Adrenal gland (tissue), 12 donors: ENCODE results near the gene SZT2. TPM values are rescaled to one million over a fixed set of nuclear protein-coding genes. Genes with fewer than 3 reads are reported as not detected.

ENCODE experiments used
- DNase-seq, 7 donors: peaks; one replicate each; pipeline ENCODE4 v3.0.0-alpha.2; 2019 to 2020
- H3K27ac ChIP-seq, 5 donors: fragments of 200-600 bp; sonication (generic) in 4 of 5; 1 replicate in 3 of 5; 2 replicates in 2 of 5; pipeline versions ENCODE4 v1.5.1 to v1.8.0; 2016 to 2020; ENCODE audit warnings: mild to moderate bottlenecking in 1 of 5
- H3K27me3 ChIP-seq: fragments of 200-600 bp; 2 replicates; pipeline ENCODE4 v1.8.0; 2021
- H3K36me3 ChIP-seq, 2 donors: fragments of 200-600 bp; replicated peaks in 1 of 2; 1 replicate in 1 of 2; 2 replicates in 1 of 2; pipeline versions ENCODE4 v1.5.1 to v1.8.0; 2018 to 2022
- H3K4me1 ChIP-seq, 2 donors: fragments of 200-600 bp; replicated peaks in 1 of 2; 1 replicate in 1 of 2; 2 replicates in 1 of 2; pipeline versions ENCODE4 v1.5.1 to v1.8.0; 2018 to 2021
- H3K4me3 ChIP-seq, 4 donors: fragments of 200-600 bp; sonication (generic) in 3 of 4; one replicate each; pipeline ENCODE4 v1.5.1; 2016 to 2018
- H3K9me3 ChIP-seq, 3 donors: fragments of 200-600 bp; sonication (generic) in 1 of 3; replicated peaks in 1 of 3; 1 replicate in 2 of 3; 2 replicates in 1 of 3; pipeline versions ENCODE4 v1.5.1 to v1.8.0; 2016 to 2021
- CTCF ChIP-seq, 6 experiments: fragments of 450-650 bp in 4 of 6; fragments of 200-600 bp in 2 of 6; sonication (generic) in 1 of 6; IDR thresholded peaks; 1 replicate in 5 of 6; 2 replicates in 1 of 6; pipeline versions ENCODE4 v1.5.1 to v1.8.0; 2016 to 2021; ENCODE audit warnings: antibody characterized with exemption in 6 of 6, mild to moderate bottlenecking in 2 of 6, moderate library complexity in 1 of 6
- POLR2A ChIP-seq, 2 donors: fragments of 450-650 bp; IDR thresholded peaks; one replicate each; pipeline ENCODE4 v1.6.1; 2017; ENCODE audit warnings: antibody characterized with exemption in 2 of 2, mild to moderate bottlenecking in 2 of 2, moderate library complexity in 1 of 2
- WGBS, 4 donors: extraction: QIAGEN DNeasy Blood & Tissue Kit in 2 of 4; methylation state at CpG; one replicate each; pipeline versions ENCODE4 v1.1.5 to v1.1.7; 2013 to 2017; 5-methylcytosine and 5-hydroxymethylcytosine counted together
- intact Hi-C, 2 donors: fragments of 100-400 bp; cut with DNase I; formaldehyde crosslinking; loops; one replicate each; pipeline versions ENCODE4 v1.14.1 to v1.15.0; 2022 to 2023
- polyA plus RNA-seq, 3 donors: library from polyadenylated mRNA; stranded (reverse); fragments of 200-250 nt in 2 of 3; fragments of 350-450 nt in 1 of 3; fragmentation: Illumina TruSeq in 1 of 3; extraction: RNeasy Lipid Tissue Mini Kit (QIAGEN cat#74804) in 1 of 3; gene quantifications; one replicate each; pipeline ENCODE4 v1.2.3, GENCODE V29; 2013 to 2014
- total RNA-seq, 9 donors: library from RNA; depleted of rRNA in 4 of 9; stranded (reverse); fragments of >200 nt in 4 of 9; fragments of 120-200 nt in 1 of 9; fragmentation: NEBNext Ultra II Directional in 1 of 9; extraction: Animal tissue kit (Norgen Biotek cat#: 25700) in 1 of 9; gene quantifications; one replicate each; pipeline versions ENCODE4 v1.1.0 to v1.2.4, GENCODE V29; 2013 to 2023
- donor health status: healthy with polysubstance abuse.
- donor health status: Bipolar disorder and iron deficiency.
- donor health status: DM: yes; HTN: yes; CAD: no.
- donor health status: DM: no; HTN: no; CAD: no.
- donor health status: DM: no; HTN: no; CAD: no.
- donor health status: DM: yes; HTN: yes; CAD: no.

The SZT2 gene
- total and polyA plus RNA-seq, 12 donors: 12.2 to 106 (median 34.7) TPM

DNA sequence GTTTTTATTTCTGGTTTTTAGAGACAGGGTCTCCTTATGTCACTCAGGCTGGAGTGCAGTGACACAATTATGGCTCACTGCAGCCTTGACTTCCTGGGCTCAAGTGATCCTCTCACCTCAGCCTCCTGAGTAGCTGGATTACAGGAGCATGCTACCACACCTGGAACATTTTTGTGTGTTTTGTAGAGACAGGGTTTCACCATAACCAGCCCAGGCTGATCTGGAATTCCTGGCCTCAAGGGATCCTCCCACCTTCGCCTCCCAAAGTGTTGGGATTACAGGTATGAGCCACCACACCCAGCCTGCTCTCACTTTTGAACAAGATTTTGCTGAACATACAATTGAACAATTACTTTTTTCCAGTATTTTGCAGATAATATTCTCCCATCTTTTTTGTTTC is 88.0 kb downstream of the SZT2 start:
- DNase-seq: no peak
- H3K9me3 ChIP-seq: no peaks in the 10 kb centered on the region
- intact Hi-C loops: no loop called here
- no peaks in the 10 kb centered on the region for H3K27me3 ChIP-seq
- WGBS, 4 donors: 90 to 97% (median 96%) methylated on average over 1 of the region's 1 CpG
- no peak overlapping the region for H3K27ac ChIP-seq
- TF ChIP-seq CTCF (IDR thresholded peaks at IDR 0.05) (no peak), POLR2A (IDR thresholded peaks at IDR 0.05) (no peak)
- no peak overlapping the region for H3K4me3 ChIP-seq
- no peaks in the 10 kb centered on the region for H3K4me1 ChIP-seq
- no peaks in the 10 kb centered on the region for H3K36me3 ChIP-seq

GRCh38 chr1:43479414-43479813 is 89.7 kb downstream of the SZT2 start:
- H3K36me3 ChIP-seq: no peaks in the 10 kb centered on the region
- no peak overlapping the region for H3K27ac ChIP-seq
- no peak overlapping the region for H3K4me3 ChIP-seq
- TF ChIP-seq POLR2A (IDR thresholded peaks at IDR 0.05) (no peak), CTCF (IDR thresholded peaks at IDR 0.05) (no peak)
- DNase-seq: no peak
- no peaks in the 10 kb centered on the region for H3K9me3 ChIP-seq
- no peaks in the 10 kb centered on the region for H3K4me1 ChIP-seq
- H3K27me3 ChIP-seq: no peaks in the 10 kb centered on the region
- WGBS, 4 donors: 83 to 87% (median 84%) methylated on average over 3 of the region's 3 CpGs
- intact Hi-C loops: no loop called here

DNA sequence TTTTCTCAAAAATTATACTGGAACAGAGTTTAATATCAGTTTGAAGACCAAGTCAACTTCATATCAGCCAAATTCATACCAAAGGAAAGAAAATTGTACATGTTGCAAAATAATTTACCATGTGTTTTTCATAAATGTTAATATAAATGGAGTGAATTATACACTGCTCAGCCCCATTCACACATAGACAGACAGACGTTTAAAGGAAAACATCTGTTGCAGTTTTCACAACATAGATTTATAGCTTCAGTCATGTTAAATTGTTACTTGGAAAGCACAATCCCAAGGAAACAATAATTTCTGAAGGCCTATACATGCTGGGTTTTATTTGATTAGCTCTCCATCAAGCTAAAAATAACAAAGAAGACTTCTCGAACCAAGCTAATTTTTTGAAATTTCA is 91.8 kb downstream of the SZT2 start:
- H3K9me3 ChIP-seq: peaks cover 0 to 5% (median 0%) of the 10 kb centered on the region in 3 donors
- no peak overlapping the region for H3K27ac ChIP-seq
- H3K36me3 ChIP-seq: no peaks in the 10 kb centered on the region
- TF ChIP-seq CTCF (IDR thresholded peaks at IDR 0.05) (no peak), POLR2A (IDR thresholded peaks at IDR 0.05) (no peak)
- DNase-seq: no peak
- H3K27me3 ChIP-seq: no peaks in the 10 kb centered on the region
- 79 to 83% (median 79%) methylated on average over 2 of the region's 2 CpGs for WGBS, 4 donors
- H3K4me1 ChIP-seq: no peaks in the 10 kb centered on the region
- intact Hi-C loops: no loop called here
- no peak overlapping the region for H3K4me3 ChIP-seq

DNA sequence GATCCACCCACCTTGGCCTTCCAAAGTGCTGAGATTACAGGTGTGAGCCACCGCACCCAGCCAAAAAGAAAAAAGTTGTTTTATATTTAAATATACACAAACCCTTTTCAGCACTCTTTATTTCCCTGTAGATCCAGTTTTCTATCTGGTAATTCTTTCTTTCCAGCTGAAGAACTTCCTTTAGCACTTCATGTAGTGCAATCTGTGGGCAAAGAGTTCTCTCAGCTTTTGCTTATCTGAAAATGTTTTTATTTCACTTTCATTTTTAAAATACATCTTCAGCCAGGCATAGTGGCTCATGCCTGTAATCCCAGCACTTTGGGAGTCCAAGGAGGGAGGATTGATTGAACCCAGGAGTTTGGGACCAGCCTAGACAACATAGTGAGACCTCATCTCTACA is 92.5 kb downstream of the SZT2 start:
- intact Hi-C loops: no loop called here
- Histone ChIP-seq H3K27me3 (no peaks in the 10 kb centered on the region), H3K4me1 (no peaks in the 10 kb centered on the region), H3K36me3 (no peaks in the 10 kb centered on the region), H3K9me3 (peaks cover 0 to 7% (median 0%) of the 10 kb centered on the region in 3 donors), H3K4me3 (no peak overlapping the region), H3K27ac (no peak overlapping the region)
- no peak for DNase-seq
- no peak for TF ChIP-seq POLR2A (IDR thresholded peaks at IDR 0.05)
- no peak for TF ChIP-seq CTCF (IDR thresholded peaks at IDR 0.05)
- 91 to 100% (median 98%) methylated on average over 1 of the region's 1 CpG for WGBS, 4 donors
